AG09319 (cell line): Measurements from ENCODE around the gene CCNY.

Experiments
- DNase-seq: peaks from one replicate; pipeline ENCODE4 v3.0.0-alpha.2; 2010; ENCODE audit warnings: low read depth; ENCODE audit errors: extremely low read depth
- TF ChIP-seq, protein P1 (sequence below): IDR thresholded peaks from 2 replicates; pipeline ENCODE4 v1.5.1; 2011; ENCODE audit warnings: low read depth, mild to moderate bottlenecking, inconsistent platforms, low read length, moderate library complexity

The CCNY gene

DNA sequence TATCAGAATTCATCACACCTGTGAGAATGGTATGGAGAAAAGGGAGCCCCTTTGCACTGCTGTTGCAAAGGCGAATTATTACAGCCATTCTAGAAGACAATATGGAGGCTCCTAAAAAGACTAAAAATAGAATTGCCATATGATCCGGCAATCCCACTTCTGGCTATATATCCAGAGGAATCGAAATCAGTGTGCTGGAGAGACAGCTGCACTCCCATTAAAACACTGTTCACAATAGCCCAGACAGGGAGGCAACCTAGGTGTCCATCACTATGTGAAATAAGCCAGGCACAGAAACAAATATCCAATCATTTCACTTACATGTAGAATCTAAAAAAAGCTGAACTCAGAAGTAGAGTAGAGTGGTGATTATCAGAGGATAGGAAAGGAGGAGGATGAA is 242.8 kb downstream of the CCNY start:
- DNase-seq: no peak
- TF ChIP-seq, protein P1, sequence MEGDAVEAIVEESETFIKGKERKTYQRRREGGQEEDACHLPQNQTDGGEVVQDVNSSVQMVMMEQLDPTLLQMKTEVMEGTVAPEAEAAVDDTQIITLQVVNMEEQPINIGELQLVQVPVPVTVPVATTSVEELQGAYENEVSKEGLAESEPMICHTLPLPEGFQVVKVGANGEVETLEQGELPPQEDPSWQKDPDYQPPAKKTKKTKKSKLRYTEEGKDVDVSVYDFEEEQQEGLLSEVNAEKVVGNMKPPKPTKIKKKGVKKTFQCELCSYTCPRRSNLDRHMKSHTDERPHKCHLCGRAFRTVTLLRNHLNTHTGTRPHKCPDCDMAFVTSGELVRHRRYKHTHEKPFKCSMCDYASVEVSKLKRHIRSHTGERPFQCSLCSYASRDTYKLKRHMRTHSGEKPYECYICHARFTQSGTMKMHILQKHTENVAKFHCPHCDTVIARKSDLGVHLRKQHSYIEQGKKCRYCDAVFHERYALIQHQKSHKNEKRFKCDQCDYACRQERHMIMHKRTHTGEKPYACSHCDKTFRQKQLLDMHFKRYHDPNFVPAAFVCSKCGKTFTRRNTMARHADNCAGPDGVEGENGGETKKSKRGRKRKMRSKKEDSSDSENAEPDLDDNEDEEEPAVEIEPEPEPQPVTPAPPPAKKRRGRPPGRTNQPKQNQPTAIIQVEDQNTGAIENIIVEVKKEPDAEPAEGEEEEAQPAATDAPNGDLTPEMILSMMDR: no peak

GRCh38 chr10:35579726-35580422 is 243.6 kb downstream of the CCNY start:
- no peak for DNase-seq
- TF ChIP-seq, protein P1: no peak

DNA sequence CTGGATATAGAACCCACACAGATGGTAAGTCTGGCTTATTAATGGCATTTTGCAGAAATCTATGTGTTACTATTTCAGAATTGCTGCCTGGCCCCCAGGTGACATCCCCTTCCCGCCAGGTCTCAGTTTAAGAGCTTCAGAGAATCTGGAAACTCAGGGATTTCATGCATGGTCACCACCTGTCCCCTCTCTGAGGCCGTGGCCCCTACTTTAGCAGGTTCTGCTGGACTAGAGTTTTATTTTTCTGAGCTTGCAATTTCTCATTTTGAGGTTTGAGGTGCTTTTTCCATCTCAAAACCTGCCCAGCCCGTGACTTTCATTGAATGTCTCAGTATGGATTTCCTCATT is 244.1 kb downstream of the CCNY start:
- DNase-seq: no peak
- TF ChIP-seq, protein P1: no peak

GRCh38 chr10:35581655-35582054 is 245.3 kb downstream of the CCNY start:
- TF ChIP-seq, protein P1: no peak
- DNase-seq: no peak

DNA sequence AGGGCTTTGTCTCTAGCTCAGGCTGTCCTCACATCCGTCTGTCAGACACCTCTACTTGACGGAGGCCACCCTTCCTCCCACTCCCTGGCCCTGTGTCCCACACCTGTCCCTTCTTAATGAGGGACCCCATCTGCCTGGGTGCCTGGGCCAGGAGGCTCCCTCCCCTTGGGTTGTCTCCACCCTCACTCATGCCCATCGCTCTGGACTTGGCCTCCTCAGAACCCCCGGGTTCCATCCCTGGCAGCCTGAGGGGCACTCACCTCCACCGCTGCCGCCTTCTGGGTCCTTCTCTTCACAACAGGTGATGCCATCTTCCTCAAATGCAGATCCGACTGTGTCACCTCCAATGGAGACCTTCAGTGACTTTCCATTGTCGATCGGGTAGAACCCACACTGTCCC is 248.6 kb downstream of the CCNY start:
- DNase-seq: no peak
- TF ChIP-seq, protein P1: no peak

DNA sequence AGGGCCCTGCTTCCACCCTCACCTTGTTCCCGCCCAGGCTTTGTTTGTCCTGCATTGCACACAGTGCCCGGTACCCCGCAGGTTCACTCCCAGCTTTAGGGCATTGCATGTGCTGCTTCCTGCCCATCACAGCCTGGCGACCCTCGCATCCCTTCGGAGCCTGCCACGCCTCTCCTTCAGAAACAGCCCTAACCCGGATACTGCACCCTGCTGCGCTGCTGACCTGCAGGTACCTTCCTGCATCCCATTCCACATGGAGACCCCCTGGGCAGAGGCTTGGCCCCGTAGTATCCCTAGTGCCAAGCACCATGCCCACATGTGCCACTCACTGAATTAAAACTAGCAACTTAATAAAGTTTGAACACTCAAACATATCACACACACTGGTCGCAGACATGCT is 249.0 kb downstream of the CCNY start:
- TF ChIP-seq, protein P1: no peak
- no peak for DNase-seq

DNA sequence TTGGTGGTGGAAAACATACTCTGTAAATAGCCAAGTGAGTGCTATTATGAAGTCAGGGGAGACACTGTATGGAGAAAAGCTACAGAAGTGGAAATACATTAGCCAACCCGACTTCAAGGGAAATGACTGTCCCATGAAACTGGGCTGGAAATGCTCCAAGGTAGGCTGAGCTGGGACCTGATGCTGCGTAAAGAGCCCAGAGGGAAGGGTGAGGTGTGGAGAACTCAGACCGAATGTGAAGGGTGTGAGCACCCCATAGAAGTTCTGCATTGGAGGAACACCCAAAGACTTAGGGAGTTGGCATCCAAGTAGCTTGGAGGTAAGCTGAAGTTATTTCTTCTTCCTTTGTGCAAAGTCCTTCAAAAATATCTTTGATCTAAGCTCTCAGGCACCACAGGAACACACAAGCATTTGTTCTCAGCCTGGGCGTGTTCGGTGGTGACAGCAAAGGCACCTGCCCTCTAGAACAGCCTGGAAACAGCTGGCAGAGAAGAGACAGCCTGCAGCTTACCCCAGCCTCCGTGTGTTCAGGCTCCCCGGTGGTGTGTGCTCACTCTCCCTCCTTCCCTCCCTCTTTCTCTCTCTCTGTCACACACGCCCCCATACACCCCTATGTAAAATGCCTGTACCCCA is 249.7 kb downstream of the CCNY start:
- TF ChIP-seq, protein P1: no peak

More for the DNA sequence above, 249.7 kb downstream of the CCNY start:
- DNase-seq: no peak
